HCT116 (cell line): ENCODE results near the gene FAAP100. TPM values are rescaled to one million over a fixed set of nuclear protein-coding genes. Genes with fewer than 3 reads are reported as not detected.

Experiments used
- ATAC-seq: fragments of 200-7000 bp; cut with Tn5 transposase; 2 replicates; pipeline ENCODE4 v1.9.1; 2020; ENCODE audit warnings: mild to moderate bottlenecking, moderate library complexity
- BruUV-seq: library from RNA; stranded (reverse); fragments of 400-500 nt; replicated peaks from 2 replicates; lab custom pipeline; 2021; lab: Mats Ljungman, UMichigan
- CTCF ChIA-PET: fragments of 300-600 bp; sonication (Branson Sonifier 250); formaldehyde crosslinking; loops from one replicate; lab custom pipeline; 2021; ENCODE audit warnings: antibody characterized with exemption; lab: Charles Lee
- POLR2A ChIA-PET: fragments of 300-600, 350-600 bp; sonication (Branson Sonifier 250); formaldehyde crosslinking; loops from one replicate; lab custom pipeline; 2021; ENCODE audit warnings: antibody characterized with exemption; lab: Charles Lee
- RAD21 ChIA-PET, 2 experiments: fragments of 300-600 bp; sonication (Branson Sonifier 250); formaldehyde crosslinking; loops; one replicate each; lab custom pipeline; 2023; ENCODE audit warnings: low total read pairs in 2 of 2; ENCODE audit not compliant: uncharacterized antibody in 2 of 2, unreplicated experiment in 2 of 2, low non-redundant PET in 1 of 2; lab: Charles Lee
- DNase-seq: peaks from one replicate; pipeline ENCODE4 v3.0.0-alpha.2; 2010; ENCODE audit warnings: low read depth, low spot score
- H2AFZ ChIP-seq: fragments of 200-600 bp; shearing (Covaris generic), sonication (generic); 2 replicates; pipeline ENCODE4 v1.6.1; 2017; ENCODE audit warnings: low read depth, mixed run types, mixed read lengths, antibody characterized with exemption, low read length; ENCODE audit not compliant: poor library complexity, severe bottlenecking
- H3K27ac ChIP-seq: 2 replicates; pipeline ENCODE4 v1.5.1; 2012; ENCODE audit warnings: low read depth, low read length
- H3K27me3 ChIP-seq: fragments of 200-600 bp; sonication (generic); 2 replicates; pipeline ENCODE4 v1.6.1; 2016; ENCODE audit warnings: mixed run types, low read length, mixed read lengths; ENCODE audit not compliant: insufficient read depth
- H3K36me3 ChIP-seq, 2 experiments: fragments of 200-500 bp in 1 of 2; fragments of 200-600 bp in 1 of 2; sonication (Bioruptor generic) in 1 of 2; sonication (generic) in 1 of 2; 2 replicates each; pipeline versions ENCODE4 v1.5.1 to v1.6.1; 2014 to 2016; ENCODE audit warnings: low read length in 2 of 2, inconsistent platforms in 1 of 2, mixed read lengths in 1 of 2, mixed run types in 1 of 2; ENCODE audit not compliant: insufficient read depth in 2 of 2, control insufficient read depth in 1 of 2
- H3K4me1 ChIP-seq, 2 experiments: fragments of 200-600 bp in 1 of 2; sonication (generic) in 1 of 2; 2 replicates each; pipeline versions ENCODE4 v1.5.1 to v1.6.1; 2012 to 2017; ENCODE audit warnings: low read length in 2 of 2, inconsistent platforms in 1 of 2, mild to moderate bottlenecking in 1 of 2, mixed read lengths in 1 of 2, mixed run types in 1 of 2, moderate library complexity in 1 of 2; ENCODE audit not compliant: insufficient read depth in 2 of 2, control insufficient read depth in 1 of 2
- H3K4me2 ChIP-seq: fragments of 200-600 bp; sonication (generic); 2 replicates; pipeline ENCODE4 v1.6.1; 2017; ENCODE audit warnings: mixed run types, low read length, mixed read lengths
- H3K4me3 ChIP-seq, 2 experiments: fragments of 200-600 bp in 1 of 2; sonication (generic) in 1 of 2; replicated peaks in 1 of 2; 2 replicates each; pipeline ENCODE4 v1.5.1; 2011 to 2016; ENCODE audit warnings: low read length in 2 of 2, control low read depth in 1 of 2, low read depth in 1 of 2, mild to moderate bottlenecking in 1 of 2, mixed read lengths in 1 of 2, mixed run types in 1 of 2
- H3K79me2 ChIP-seq: fragments of 200-600 bp; sonication (generic); 2 replicates; pipeline ENCODE4 v1.6.1; 2017; ENCODE audit warnings: mild to moderate bottlenecking, mixed run types, low read length, moderate library complexity, mixed read lengths; ENCODE audit not compliant: insufficient read depth
- H3K9ac ChIP-seq: fragments of 200-600 bp; sonication (generic); 2 replicates; pipeline ENCODE4 v1.6.1; 2016; ENCODE audit warnings: low read length, mixed read lengths
- H3K9me2 ChIP-seq: fragments of 200-600 bp; sonication (generic), shearing (Covaris generic); 2 replicates; pipeline ENCODE4 v1.6.1; 2017; ENCODE audit warnings: mixed run types, mild to moderate bottlenecking, moderate library complexity; ENCODE audit not compliant: insufficient read depth
- H3K9me3 ChIP-seq, 2 experiments: fragments of 200-500 bp in 1 of 2; fragments of 200-600 bp in 1 of 2; sonication (Bioruptor generic) in 1 of 2; sonication (generic) in 1 of 2; 2 replicates each; pipeline ENCODE4 v1.6.1; 2014 to 2017; ENCODE audit warnings: low read length in 2 of 2, mixed read lengths in 2 of 2, inconsistent platforms in 1 of 2, low read depth in 1 of 2, mild to moderate bottlenecking in 1 of 2, mixed run types in 1 of 2, moderate library complexity in 1 of 2; ENCODE audit not compliant: control insufficient read depth in 1 of 2, insufficient read depth in 1 of 2
- H4K20me1 ChIP-seq: fragments of 200-600 bp; sonication (generic), shearing (Covaris generic); 2 replicates; pipeline ENCODE4 v1.6.1; 2017; ENCODE audit warnings: mixed run types, mild to moderate bottlenecking, moderate library complexity; ENCODE audit not compliant: insufficient read depth
- CBX3 ChIP-seq: IDR thresholded peaks from 2 replicates; pipeline ENCODE4 v1.6.1; 2012; ENCODE audit warnings: low read depth
- EGR1 ChIP-seq: IDR thresholded peaks from 2 replicates; pipeline ENCODE4 v1.6.1; 2012; ENCODE audit warnings: low read depth
- ELF1 ChIP-seq: IDR thresholded peaks from 2 replicates; pipeline ENCODE4 v1.6.1; 2012; ENCODE audit warnings: low read depth, borderline replicate concordance
- EZH2 ChIP-seq: fragments of 200-600 bp; sonication (generic); IDR thresholded peaks from 2 replicates; pipeline ENCODE4 v1.6.1; 2017; ENCODE audit warnings: antibody characterized with exemption, mixed run types
- EZH2phosphoT487 ChIP-seq: fragments of 200-600 bp; IDR thresholded peaks from 2 replicates; pipeline ENCODE4 v1.6.1; 2018; ENCODE audit warnings: antibody characterized with exemption, borderline replicate concordance
- FOSL1 ChIP-seq: IDR thresholded peaks from 2 replicates; pipeline ENCODE4 v1.6.1; 2012; ENCODE audit warnings: low read depth
- JUND ChIP-seq: IDR thresholded peaks from 2 replicates; pipeline ENCODE4 v1.6.1; 2012
- POLR2A ChIP-seq: IDR thresholded peaks from 2 replicates; pipeline ENCODE4 v1.7.0; 2011; ENCODE audit warnings: borderline replicate concordance; ENCODE audit not compliant: insufficient read depth, insufficient read length; ENCODE audit errors: extremely low read depth
- POLR2AphosphoS5 ChIP-seq: IDR thresholded peaks from 2 replicates; pipeline ENCODE4 v1.6.1; 2011; ENCODE audit warnings: mild to moderate bottlenecking, low read depth, low read length, moderate library complexity
- RAD21 ChIP-seq: IDR thresholded peaks from 2 replicates; pipeline ENCODE4 v1.6.1; 2012; ENCODE audit warnings: low read depth, mild to moderate bottlenecking
- SIN3A ChIP-seq: IDR thresholded peaks from 2 replicates; pipeline ENCODE4 v1.6.1; 2012; ENCODE audit warnings: low read depth
- SP1 ChIP-seq: IDR thresholded peaks from 2 replicates; pipeline ENCODE4 v1.6.1; 2012; ENCODE audit warnings: low read depth
- TCF7L2 ChIP-seq: IDR thresholded peaks from 2 replicates; pipeline ENCODE4 v1.7.0; 2011; ENCODE audit warnings: borderline replicate concordance, inconsistent platforms; ENCODE audit not compliant: insufficient read depth, insufficient read length; ENCODE audit errors: extremely low read depth
- YY1 ChIP-seq: IDR thresholded peaks from 2 replicates; pipeline ENCODE4 v1.6.1; 2011; ENCODE audit warnings: low read length, low read depth, moderate library complexity, mild to moderate bottlenecking; ENCODE audit not compliant: insufficient replicate concordance; ENCODE audit errors: extremely low read depth
- ZNF274 ChIP-seq: fragments of 200-500 bp; sonication (Bioruptor generic); IDR thresholded peaks from 2 replicates; pipeline ENCODE4 v1.6.1; 2014; ENCODE audit warnings: mild to moderate bottlenecking, low read depth, low read length, inconsistent platforms
- intact Hi-C: fragments of 100-400 bp; cut with micrococcal nuclease; formaldehyde crosslinking; loops from 2 replicates; pipeline ENCODE4 v1.10.0; 2022
- total RNA-seq: library from RNA; stranded (reverse); gene quantifications from one replicate; pipeline ENCODE4 v1.2.1, GENCODE V29; 2021; ENCODE audit not compliant: unreplicated experiment
- TF ChIP-seq, protein P1 (sequence below): IDR thresholded peaks from 2 replicates; pipeline ENCODE4 v1.6.1; 2012; ENCODE audit warnings: low read depth
- TF ChIP-seq, protein P2 (sequence below): IDR thresholded peaks from 2 replicates; pipeline ENCODE4 v1.6.1; 2011; ENCODE audit warnings: mild to moderate bottlenecking, low read length, moderate library complexity; ENCODE audit not compliant: insufficient replicate concordance; ENCODE audit errors: extremely low read depth
- TF ChIP-seq, protein P3 (sequence below): IDR thresholded peaks from 2 replicates; pipeline ENCODE4 v1.6.1; 2012

The FAAP100 gene
- total RNA-seq, 1 experiment from 2014 or later, result 53.4 TPM

DNA sequence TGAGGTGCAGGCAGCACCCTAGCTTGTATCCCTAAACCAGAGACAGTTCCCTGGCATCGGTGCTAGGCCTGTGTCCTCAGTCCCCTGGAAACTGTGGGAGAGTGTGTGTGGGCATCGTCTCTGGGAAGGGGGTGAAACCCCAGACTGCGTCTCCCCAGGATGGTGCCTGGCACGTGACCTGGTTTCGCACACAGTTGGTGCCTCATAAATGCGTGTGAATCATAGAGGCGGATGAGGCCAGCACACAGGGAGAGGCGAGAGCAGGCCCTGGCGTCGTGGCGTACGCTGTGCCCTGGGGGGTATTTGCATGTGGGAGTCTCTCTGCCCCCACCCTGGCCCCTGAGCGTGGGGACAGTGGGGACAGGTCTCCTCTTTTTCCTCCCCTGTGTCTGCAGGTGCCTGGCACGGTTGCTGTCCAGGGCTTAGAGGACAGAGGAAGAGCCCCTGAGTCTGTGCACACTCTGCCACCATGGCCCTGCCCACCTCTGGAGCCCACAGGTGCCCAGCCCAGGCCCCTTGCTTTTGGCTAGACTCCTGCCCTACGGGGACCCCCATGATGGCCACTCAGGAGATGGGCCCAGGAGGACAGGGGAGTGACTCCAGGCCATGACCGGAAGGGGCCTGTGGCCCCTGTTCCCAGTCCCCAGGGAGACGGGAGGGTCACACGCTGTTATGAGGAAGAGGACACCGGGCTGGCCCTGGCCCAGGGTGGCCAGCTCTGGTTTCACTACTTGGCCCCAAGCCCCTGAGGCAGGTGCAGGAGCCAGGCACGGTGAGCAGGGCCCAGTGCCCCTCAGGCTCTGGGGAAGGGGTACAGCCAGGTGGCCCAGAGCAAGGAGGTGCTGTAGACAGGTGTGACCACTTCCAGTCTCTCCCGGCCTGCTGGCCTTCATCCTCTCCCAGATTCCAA is 25.2 kb downstream of the FAAP100 start:
- CTCF ChIA-PET, result interaction anchor here (1.3 kb wide), 1 partner anchor 8 kb away, joined by 3 read pairs; no protein-coding TSS in a partner anchor
- RAD21 ChIA-PET, result no interaction called here

More for the DNA sequence above, 25.2 kb downstream of the FAAP100 start:
- Histone ChIP-seq H4K20me1 (no peaks in the 10 kb centered on the region), H3K27me3 (no peaks in the 10 kb centered on the region), H2AFZ (no peak overlapping the region), H3K4me1 (peaks cover 12 to 41% of the 10 kb centered on the region in 2 experiments), H3K79me2 (no peaks in the 10 kb centered on the region), H3K4me3 (peak overlapping the region; percentile 40 to 58)
- no peak for ATAC-seq
- POLR2A ChIA-PET, result interaction anchor here (0.8 to 2.2 kb wide), 3 partner anchors 10 to 14 kb away, joined by 3 to 6 read pairs (median 3); partner anchors contain the start of gene ACTG1
- intact Hi-C loops, result no loop called here
- no peak for DNase-seq
- TF ChIP-seq EZH2 (no peak), SIN3A (no peak), RAD21 (no peak), FOSL1 (no peak), TCF7L2 (no peak), JUND (no peak), YY1 (no peak), ZNF274 (no peak), POLR2AphosphoS5 (no peak), EZH2phosphoT487 (no peak), CBX3 (no peak), ELF1 (no peak), SP1 (no peak), EGR1 (no peak), POLR2A (no peak)
- TF ChIP-seq, protein P1, sequence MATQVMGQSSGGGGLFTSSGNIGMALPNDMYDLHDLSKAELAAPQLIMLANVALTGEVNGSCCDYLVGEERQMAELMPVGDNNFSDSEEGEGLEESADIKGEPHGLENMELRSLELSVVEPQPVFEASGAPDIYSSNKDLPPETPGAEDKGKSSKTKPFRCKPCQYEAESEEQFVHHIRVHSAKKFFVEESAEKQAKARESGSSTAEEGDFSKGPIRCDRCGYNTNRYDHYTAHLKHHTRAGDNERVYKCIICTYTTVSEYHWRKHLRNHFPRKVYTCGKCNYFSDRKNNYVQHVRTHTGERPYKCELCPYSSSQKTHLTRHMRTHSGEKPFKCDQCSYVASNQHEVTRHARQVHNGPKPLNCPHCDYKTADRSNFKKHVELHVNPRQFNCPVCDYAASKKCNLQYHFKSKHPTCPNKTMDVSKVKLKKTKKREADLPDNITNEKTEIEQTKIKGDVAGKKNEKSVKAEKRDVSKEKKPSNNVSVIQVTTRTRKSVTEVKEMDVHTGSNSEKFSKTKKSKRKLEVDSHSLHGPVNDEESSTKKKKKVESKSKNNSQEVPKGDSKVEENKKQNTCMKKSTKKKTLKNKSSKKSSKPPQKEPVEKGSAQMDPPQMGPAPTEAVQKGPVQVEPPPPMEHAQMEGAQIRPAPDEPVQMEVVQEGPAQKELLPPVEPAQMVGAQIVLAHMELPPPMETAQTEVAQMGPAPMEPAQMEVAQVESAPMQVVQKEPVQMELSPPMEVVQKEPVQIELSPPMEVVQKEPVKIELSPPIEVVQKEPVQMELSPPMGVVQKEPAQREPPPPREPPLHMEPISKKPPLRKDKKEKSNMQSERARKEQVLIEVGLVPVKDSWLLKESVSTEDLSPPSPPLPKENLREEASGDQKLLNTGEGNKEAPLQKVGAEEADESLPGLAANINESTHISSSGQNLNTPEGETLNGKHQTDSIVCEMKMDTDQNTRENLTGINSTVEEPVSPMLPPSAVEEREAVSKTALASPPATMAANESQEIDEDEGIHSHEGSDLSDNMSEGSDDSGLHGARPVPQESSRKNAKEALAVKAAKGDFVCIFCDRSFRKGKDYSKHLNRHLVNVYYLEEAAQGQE, result no peak
- TF ChIP-seq, protein P2, sequence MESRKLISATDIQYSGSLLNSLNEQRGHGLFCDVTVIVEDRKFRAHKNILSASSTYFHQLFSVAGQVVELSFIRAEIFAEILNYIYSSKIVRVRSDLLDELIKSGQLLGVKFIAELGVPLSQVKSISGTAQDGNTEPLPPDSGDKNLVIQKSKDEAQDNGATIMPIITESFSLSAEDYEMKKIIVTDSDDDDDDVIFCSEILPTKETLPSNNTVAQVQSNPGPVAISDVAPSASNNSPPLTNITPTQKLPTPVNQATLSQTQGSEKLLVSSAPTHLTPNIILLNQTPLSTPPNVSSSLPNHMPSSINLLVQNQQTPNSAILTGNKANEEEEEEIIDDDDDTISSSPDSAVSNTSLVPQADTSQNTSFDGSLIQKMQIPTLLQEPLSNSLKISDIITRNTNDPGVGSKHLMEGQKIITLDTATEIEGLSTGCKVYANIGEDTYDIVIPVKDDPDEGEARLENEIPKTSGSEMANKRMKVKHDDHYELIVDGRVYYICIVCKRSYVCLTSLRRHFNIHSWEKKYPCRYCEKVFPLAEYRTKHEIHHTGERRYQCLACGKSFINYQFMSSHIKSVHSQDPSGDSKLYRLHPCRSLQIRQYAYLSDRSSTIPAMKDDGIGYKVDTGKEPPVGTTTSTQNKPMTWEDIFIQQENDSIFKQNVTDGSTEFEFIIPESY, result no peak
- TF ChIP-seq, protein P3, sequence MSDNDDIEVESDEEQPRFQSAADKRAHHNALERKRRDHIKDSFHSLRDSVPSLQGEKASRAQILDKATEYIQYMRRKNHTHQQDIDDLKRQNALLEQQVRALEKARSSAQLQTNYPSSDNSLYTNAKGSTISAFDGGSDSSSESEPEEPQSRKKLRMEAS, result no peak
- TF ChIP-seq, all 23 proteins: peak for 0
- H3K4me2 ChIP-seq, result peak overlapping the region; percentile 75
- H3K9me2 ChIP-seq, result no peaks in the 10 kb centered on the region
- H3K36me3 ChIP-seq, result no peaks in the 10 kb centered on the region
- BruUV-seq, result TSS peak; percentile 40
- peak overlapping the region; percentile 72 for H3K27ac ChIP-seq
- H3K9me3 ChIP-seq, result peaks cover 0 to 7% of the 10 kb centered on the region in 2 experiments; a peak in 1 of 4 replicates
- H3K9ac ChIP-seq, result peak overlapping the region; percentile 68
